ENCODE results near the gene ZRANB1. TPM values are rescaled to one million over a fixed set of nuclear protein-coding genes. Genes with fewer than 3 reads are reported as not detected.

The ZRANB1 gene
- total and polyA plus RNA-seq, 2 of the 4 experiments (the other 2 are of a cell fraction): 11.2 to 24.7 TPM

DNA sequence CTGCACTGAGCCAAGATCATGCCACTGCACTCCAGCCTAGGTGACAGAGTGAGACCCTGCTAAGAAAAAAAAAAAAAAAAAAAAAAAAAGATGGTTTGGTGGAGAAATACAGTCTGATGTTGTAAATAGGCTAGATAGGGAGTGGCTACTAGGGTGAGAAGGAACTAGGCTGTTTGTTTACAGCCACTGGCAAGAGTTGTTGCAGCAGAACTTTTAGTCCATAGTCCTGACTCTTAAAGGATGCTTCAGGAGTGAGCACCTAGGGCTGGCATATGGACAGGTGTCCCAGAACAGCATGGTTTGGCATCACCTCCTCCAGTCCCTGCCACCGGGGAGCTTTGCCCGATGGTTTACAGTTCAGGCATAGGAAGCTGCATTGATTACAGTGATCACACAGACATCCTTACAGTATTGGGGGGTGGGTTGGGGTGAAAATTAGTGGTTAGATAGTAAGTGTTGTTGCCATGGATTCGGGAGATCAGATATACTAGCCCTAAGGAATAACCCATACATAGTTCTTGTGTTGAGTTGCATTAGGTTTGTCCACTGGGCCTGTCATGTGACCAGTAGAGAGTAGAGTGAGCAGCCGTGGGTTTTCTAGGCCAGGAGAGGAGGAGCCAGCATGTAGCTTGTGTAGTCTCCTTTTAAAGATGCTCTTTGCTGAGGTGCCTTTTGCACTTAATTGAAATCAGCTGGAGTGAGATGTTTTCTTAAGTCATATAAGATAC lies 35.9 kb downstream of the ZRANB1 start:
- BruUV-seq (replicated peaks): no TSS peak
- peaks cover 28% of the 10 kb centered on the region for H3K36me3 ChIP-seq (ENCODE audit: control insufficient read depth, insufficient read depth, low read length)
- no peak overlapping the region for H2BK15ac ChIP-seq (ENCODE audit: low read depth, low read length)
- H2AK5ac ChIP-seq (ENCODE audit: low read depth, low read length): no peak overlapping the region
- peak; percentile 53 for ATAC-seq (ENCODE audit: low read depth)
- ChIA-PET POLR2A (ENCODE audit: unreplicated experiment) (no interaction called here), CTCF (no interaction called here)
- H3K79me1 ChIP-seq (ENCODE audit: low read depth in 1 of 2, low read length in 2 of 2): peaks cover 37 to 66% of the 10 kb centered on the region in 2 experiments
- H3K23ac ChIP-seq (ENCODE audit: low read depth, low read length): no peak overlapping the region
- H3K27ac ChIP-seq (ENCODE audit: insufficient read depth, low read length): no peak overlapping the region
- H4K5ac ChIP-seq (ENCODE audit: low read depth, low read length): no peak overlapping the region
- no peak overlapping the region for H3K18ac ChIP-seq (ENCODE audit: low read depth, low read length)
- peaks cover 3% of the 10 kb centered on the region; the same call in 1 of the 2 replicates for H3K4me1 ChIP-seq (ENCODE audit: control insufficient read depth, insufficient read depth, low read length)
- H3K4ac ChIP-seq (ENCODE audit: low read depth, low read length): no peak overlapping the region
- WGBS, 2 experiments (ENCODE audit: extremely low coverage in 2 of 2, insufficient read length in 1 of 2): 83% methylated on average over 1 of the region's 4 CpGs; no CpG with 5 or more reads in 1 of the 2 experiments
- H3K4me2 ChIP-seq (ENCODE audit: low read depth, low read length): no peak overlapping the region
- no peak overlapping the region for H2AFZ ChIP-seq (replicated peaks; ENCODE audit: low read length, poor library complexity)
- no peak overlapping the region for H3K4me3 ChIP-seq (ENCODE audit: insufficient read depth, low read depth, low read length)
- in situ Hi-C loops (cut with MboI; ENCODE audit: low sequenced_read_pairs): loop anchor here (25.0 kb wide), 1 partner anchor 441 kb away; no protein-coding TSS in a partner anchor
- H3K9me3 ChIP-seq (ENCODE audit: control insufficient read depth, insufficient read depth, low read length): no peaks in the 10 kb centered on the region
- no peak overlapping the region for H2AK9ac ChIP-seq (replicated peaks; ENCODE audit: low read depth, low read length, poor library complexity)
- no peak overlapping the region for H4K8ac ChIP-seq (ENCODE audit: low read depth in 2 of 2, low read length in 2 of 2)
- H4K20me1 ChIP-seq (ENCODE audit: insufficient read depth, low read length): peaks cover 44% of the 10 kb centered on the region
- no peak for TF ChIP-seq MAZ (IDR thresholded peaks at IDR 0.05; ENCODE audit: borderline replicate concordance, low read depth, low read length)
- TF ChIP-seq, protein P1, sequence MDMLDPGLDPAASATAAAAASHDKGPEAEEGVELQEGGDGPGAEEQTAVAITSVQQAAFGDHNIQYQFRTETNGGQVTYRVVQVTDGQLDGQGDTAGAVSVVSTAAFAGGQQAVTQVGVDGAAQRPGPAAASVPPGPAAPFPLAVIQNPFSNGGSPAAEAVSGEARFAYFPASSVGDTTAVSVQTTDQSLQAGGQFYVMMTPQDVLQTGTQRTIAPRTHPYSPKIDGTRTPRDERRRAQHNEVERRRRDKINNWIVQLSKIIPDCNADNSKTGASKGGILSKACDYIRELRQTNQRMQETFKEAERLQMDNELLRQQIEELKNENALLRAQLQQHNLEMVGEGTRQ (IDR thresholded peaks at IDR 0.05; ENCODE audit: low read depth, low read length): 0 out of 2 replicates have a peak, but pooled peaks have one; percentile 23
- H3K9ac ChIP-seq (ENCODE audit: low read depth, low read length): no peak overlapping the region
- H3K56ac ChIP-seq (ENCODE audit: extremely low read depth, insufficient read depth, low read length): no peak overlapping the region
- H2BK5ac ChIP-seq (ENCODE audit: low read depth, low read length, poor library complexity, severe bottlenecking): no peak overlapping the region
- H3K14ac ChIP-seq (replicated peaks; ENCODE audit: low read depth, low read length): no peak overlapping the region
- no peaks in the 10 kb centered on the region for H3K27me3 ChIP-seq (ENCODE audit: control insufficient read depth, insufficient read depth, low read length)
- H4K91ac ChIP-seq (ENCODE audit: insufficient read depth, low read depth, low read length): no peak overlapping the region
- peaks cover 16% of the 10 kb centered on the region; the same call in 1 of the 2 replicates for H3K9me1 ChIP-seq (ENCODE audit: insufficient read depth, low read length)
- dilution Hi-C loops (cut with HindIII; ENCODE audit: low sequenced_read_pairs, unreplicated experiment): no loop called here
- intact Hi-C loops (cut with micrococcal nuclease): loop anchor here (5.0 kb wide), 1 partner anchor 61 kb away; no protein-coding TSS in a partner anchor
- DNase-seq: no peak
- no peak overlapping the region for H2BK120ac ChIP-seq (ENCODE audit: low read depth, low read length)
- no peak overlapping the region for H2BK20ac ChIP-seq (ENCODE audit: low read depth, low read length)

All from IMR-90 (cell line).